Uterus (tissue), 2 donors: ENCODE results near the gene GLRA1.

Source experiments
- CTCF ChIP-seq, 4 experiments: fragments of 200-600 bp in 2 of 4; fragments of 450-650 bp in 2 of 4; sonication (generic) in 2 of 4; IDR thresholded peaks; one replicate each; pipeline ENCODE4 v1.5.1; 2016 to 2019; ENCODE audit warnings: antibody characterized with exemption in 4 of 4, mild to moderate bottlenecking in 2 of 4, moderate library complexity in 1 of 4
- POLR2A ChIP-seq, 2 donors: fragments of 450-650 bp; IDR thresholded peaks; one replicate each; pipeline ENCODE4 v1.6.1; 2016; ENCODE audit warnings: antibody characterized with exemption in 2 of 2, mild to moderate bottlenecking in 1 of 2, moderate library complexity in 1 of 2

- no peak for TF ChIP-seq POLR2A (IDR thresholded peaks at IDR 0.05)
- no peak for TF ChIP-seq CTCF (IDR thresholded peaks at IDR 0.05)
Observed at GRCh38 chr5:151949701-151950308, 25.2 kb upstream of the GLRA1 start.
